ENCODE results near the gene MCM9.

MCM9 gene

DNA sequence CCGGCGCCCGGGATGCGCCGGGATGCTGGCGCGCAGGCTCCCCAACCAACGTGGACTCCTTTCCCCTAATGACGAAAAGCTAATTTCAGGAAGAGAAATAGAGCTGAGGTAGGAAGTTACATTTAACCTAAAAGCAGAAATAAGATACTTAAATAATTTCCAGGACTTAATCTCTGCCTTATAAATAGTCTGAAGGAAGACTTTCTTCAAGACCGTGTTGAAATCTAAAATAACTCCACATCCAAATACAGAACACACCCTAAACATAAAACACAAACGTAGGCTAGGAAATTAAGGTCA is 39.7 kb downstream of the MCM9 start:
- no peak for DNase-seq (ENCODE audit: low read depth)
- peak overlapping the region; percentile 95 for H3K4me3 ChIP-seq (ENCODE audit: low read depth, low read length)
- TF ChIP-seq, protein P1, sequence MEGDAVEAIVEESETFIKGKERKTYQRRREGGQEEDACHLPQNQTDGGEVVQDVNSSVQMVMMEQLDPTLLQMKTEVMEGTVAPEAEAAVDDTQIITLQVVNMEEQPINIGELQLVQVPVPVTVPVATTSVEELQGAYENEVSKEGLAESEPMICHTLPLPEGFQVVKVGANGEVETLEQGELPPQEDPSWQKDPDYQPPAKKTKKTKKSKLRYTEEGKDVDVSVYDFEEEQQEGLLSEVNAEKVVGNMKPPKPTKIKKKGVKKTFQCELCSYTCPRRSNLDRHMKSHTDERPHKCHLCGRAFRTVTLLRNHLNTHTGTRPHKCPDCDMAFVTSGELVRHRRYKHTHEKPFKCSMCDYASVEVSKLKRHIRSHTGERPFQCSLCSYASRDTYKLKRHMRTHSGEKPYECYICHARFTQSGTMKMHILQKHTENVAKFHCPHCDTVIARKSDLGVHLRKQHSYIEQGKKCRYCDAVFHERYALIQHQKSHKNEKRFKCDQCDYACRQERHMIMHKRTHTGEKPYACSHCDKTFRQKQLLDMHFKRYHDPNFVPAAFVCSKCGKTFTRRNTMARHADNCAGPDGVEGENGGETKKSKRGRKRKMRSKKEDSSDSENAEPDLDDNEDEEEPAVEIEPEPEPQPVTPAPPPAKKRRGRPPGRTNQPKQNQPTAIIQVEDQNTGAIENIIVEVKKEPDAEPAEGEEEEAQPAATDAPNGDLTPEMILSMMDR (IDR thresholded peaks at IDR 0.05; ENCODE audit: low read depth, low read length): no peak
- TF ChIP-seq, protein P2, sequence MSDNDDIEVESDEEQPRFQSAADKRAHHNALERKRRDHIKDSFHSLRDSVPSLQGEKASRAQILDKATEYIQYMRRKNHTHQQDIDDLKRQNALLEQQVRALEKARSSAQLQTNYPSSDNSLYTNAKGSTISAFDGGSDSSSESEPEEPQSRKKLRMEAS (IDR thresholded peaks at IDR 0.05; ENCODE audit: low read depth, low read length): no peak
- TF ChIP-seq POLR2A (IDR thresholded peaks at IDR 0.05; ENCODE audit: extremely low read depth, insufficient read length) (no peak), MYC (IDR thresholded peaks at IDR 0.05; ENCODE audit: low read depth, low read length) (no peak)

DNA sequence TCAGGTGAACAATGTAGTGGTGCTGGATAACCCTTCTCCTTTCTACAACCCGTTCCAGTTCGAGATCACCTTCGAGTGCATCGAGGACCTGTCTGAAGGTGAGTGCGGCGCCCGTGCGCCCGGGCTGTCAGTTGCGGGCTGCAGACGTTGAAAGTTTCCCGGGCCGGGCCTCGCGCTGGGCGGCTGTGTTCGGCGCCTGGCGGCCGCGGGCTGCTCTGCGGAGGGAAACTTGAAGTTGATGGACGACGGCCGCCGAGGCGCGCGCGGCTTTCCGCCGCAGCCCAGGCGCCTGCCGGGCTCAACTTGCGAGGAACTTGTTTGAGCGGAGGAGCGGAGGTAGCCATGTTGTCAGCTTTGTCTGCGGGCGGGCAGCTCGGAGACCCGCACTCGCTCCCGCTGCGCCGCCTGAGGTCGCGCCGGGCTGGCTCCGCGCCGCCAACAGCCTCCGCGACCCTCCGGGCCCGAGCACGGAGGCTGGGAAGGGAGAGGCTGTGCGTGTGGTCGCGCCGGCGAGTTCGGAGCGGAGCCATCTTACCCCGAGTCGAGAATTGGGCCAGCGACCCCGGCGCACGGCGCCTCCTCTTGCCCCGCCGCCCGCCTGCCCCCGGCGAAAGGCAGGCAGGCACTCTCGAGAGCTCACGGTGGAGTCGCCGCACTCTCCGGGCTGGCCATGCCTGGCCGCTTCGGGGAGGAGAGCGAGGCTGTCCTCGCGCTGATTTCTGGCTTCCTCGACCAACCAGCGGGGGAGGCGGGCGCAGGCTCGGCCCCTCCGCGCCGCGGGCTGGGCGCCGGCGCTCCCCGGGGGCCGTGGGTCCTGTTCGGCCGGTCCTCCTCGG is 40.3 kb downstream of the MCM9 start:
- TF ChIP-seq POLR2A (IDR thresholded peaks at IDR 0.05; ENCODE audit: extremely low read depth, insufficient read length) (peak; percentile 39), MYC (IDR thresholded peaks at IDR 0.05; ENCODE audit: low read depth, low read length) (0 out of 2 replicates have a peak, but pooled peaks have one; percentile 29)
- TF ChIP-seq, protein P1 (IDR thresholded peaks at IDR 0.05; ENCODE audit: low read depth, low read length): no peak
- TF ChIP-seq, protein P2 (IDR thresholded peaks at IDR 0.05; ENCODE audit: low read depth, low read length): 0 out of 2 replicates have a peak, but pooled peaks have one; percentile 32
- H3K4me3 ChIP-seq (ENCODE audit: low read depth, low read length): peak overlapping the region; percentile 95
- DNase-seq (ENCODE audit: low read depth): peak; percentile 80

DNA sequence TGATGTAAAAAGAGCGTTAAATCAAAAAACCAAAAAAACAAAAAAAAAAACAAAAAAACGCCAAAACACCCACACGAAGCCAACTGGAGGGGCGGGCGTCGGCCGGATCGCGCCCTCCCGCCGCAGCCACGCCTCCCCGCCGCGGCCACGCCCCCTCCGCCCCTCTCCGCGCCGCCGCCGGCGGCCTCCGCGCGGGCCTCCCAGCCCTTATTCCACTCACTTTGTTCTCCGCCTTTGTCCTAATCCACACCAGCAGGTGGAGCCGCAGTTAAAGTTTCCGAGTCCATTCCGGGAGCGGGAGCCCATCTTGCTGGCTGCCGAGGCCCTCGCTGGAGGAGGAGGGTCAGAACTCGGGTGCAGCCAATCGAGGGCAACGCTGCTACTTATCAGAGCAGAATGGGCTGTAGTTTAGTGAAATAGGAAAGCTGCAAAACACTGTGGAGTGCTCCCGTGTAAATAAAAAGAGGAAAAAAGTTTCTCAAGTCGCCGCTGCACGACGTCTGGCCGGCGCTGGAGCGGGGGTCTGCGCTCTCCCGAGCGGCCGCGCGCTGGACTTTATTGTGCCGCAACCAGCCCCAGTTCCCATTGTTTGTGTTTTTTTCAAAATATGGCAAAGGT is 41.0 kb downstream of the MCM9 start, which contains the start of gene ASF1A:
ASF1A (plus strand) TSS at position 346 of the 618 bp plus-strand sequence; CDS start at position 608, 262 bp downstream.
- TF ChIP-seq MYC (IDR thresholded peaks at IDR 0.05; ENCODE audit: low read depth, low read length) (peak; percentile 27; the same call in 1 of the 2 replicates), POLR2A (IDR thresholded peaks at IDR 0.05; ENCODE audit: extremely low read depth, insufficient read length) (peak; percentile 87)
- TF ChIP-seq, protein P1 (IDR thresholded peaks at IDR 0.05; ENCODE audit: low read depth, low read length): peak; percentile 48
- TF ChIP-seq, protein P2 (IDR thresholded peaks at IDR 0.05; ENCODE audit: low read depth, low read length): 0 out of 2 replicates have a peak, but pooled peaks have one; percentile 47
- DNase-seq (ENCODE audit: low read depth): peak; percentile 99
- H3K4me3 ChIP-seq (ENCODE audit: low read depth, low read length): peak within 1 kb of the TSS; percentile 95

DNA sequence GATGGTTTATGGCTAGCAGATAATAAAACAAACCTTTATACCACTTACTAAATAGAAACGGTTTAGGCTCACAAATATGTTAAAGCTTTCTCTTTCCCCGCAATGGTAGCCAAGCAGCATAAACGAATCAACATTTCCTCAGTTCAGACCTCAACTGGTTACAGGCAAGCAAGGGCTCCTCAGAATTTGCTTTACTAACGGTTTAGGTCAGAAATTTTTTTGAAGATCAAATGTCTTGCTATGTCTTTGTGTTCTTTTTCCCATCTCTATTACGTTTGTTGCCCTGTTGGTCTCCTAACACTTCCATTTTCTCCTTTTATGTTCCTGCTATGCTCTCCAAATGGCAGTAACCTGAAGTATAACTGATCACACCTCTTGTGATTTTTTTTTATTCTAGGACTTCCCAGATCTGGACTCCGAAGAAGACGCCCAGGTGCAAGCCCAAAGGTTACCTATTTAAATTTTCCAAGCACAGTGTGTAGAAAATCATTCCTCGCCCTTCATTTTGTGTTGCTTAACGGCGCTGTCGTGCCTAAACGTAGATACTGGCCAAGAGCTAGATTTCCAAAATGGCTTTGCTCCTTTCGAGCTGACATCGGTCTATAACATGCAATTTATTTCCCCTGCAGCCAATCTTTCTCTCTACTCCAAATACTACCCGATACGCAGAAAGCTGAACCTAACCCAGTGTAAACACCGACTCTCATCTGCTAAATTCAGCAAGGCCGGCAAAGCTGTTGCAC is 41.7 kb downstream of the MCM9 start:
- peak; percentile 76 for DNase-seq (ENCODE audit: low read depth)
- TF ChIP-seq, protein P2 (IDR thresholded peaks at IDR 0.05; ENCODE audit: low read depth, low read length): no peak
- 0 out of 2 replicates have a peak, but pooled peaks have one; percentile 9 for TF ChIP-seq MYC (IDR thresholded peaks at IDR 0.05; ENCODE audit: low read depth, low read length)
- peak overlapping the region; percentile 89 for H3K4me3 ChIP-seq (ENCODE audit: low read depth, low read length)

DNA sequence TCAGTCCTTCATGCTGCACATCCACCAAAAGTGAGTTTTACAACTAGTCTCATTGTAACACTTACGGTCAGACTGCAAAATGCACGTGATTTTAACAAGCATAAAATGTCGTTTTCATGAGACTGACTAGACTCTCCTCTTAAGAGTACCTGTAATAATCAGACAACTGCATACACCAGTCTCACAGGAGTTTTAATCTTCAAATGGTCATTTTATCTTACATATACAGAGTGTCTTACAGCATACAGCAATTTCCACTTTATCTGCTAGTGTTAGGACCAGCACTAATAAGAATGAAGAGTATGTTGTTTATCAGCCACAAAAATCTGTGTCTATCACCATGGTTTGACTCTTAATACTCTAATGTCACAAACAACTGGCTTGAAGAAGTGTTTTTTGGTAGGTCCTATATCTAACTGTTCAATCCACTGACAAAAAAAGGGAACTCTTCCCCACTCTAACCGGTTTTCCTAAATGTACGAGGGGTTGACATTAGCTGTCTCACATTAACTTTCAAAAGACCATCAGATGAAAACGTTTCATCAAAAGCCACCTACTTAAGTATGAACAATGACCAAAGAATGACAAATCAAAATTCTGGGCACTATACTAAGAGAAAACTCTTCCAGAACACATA is 42.5 kb downstream of the MCM9 start:
- DNase-seq (ENCODE audit: low read depth): peak; percentile 29
- H3K4me3 ChIP-seq (ENCODE audit: low read depth, low read length): peak overlapping the region; percentile 89
- TF ChIP-seq, protein P2 (IDR thresholded peaks at IDR 0.05; ENCODE audit: low read depth, low read length): no peak
- TF ChIP-seq POLR2A (IDR thresholded peaks at IDR 0.05; ENCODE audit: extremely low read depth, insufficient read length) (no peak), MYC (IDR thresholded peaks at IDR 0.05; ENCODE audit: low read depth, low read length) (no peak)
- TF ChIP-seq, protein P1 (IDR thresholded peaks at IDR 0.05; ENCODE audit: low read depth, low read length): no peak

Data from NB4 (cell line).